ENCODE results near the gene NR4A3.
"Not testable (repeated sequence)": the region's sequence is repeated elsewhere in the genome, so short reads cannot be mapped to it uniquely, and the experiment has no call there.

The NR4A3 gene

DNA sequence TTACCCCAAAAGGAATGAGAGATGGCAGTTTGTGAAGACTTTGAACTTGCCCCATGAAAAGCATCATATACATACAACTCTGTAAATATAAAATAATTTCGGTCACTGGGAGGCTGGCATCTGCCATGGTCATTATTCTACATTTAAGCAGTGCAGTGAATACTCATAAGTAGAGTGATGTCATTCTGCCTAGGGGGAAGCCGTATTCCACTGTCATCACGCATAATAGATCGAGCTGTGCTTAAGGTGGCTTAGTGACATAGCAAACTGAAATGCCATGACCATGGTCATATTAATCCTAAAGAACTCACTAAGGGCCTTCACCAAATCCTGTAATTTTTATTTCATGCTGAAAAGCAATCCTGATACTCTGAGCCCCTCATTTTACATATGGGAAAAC is 42.4 kb upstream of the NR4A3 start:
- Histone ChIP-seq H3K36me3 (ENCODE audit: control insufficient read depth in 1 of 2, insufficient read depth in 2 of 2, low read depth in 1 of 2, low read length in 2 of 2) (no peaks in the 10 kb centered on the region), H4K8ac (ENCODE audit: low read length) (no peak overlapping the region)
- 93% methylated on average over 4 of the region's 4 CpGs for WGBS

DNA sequence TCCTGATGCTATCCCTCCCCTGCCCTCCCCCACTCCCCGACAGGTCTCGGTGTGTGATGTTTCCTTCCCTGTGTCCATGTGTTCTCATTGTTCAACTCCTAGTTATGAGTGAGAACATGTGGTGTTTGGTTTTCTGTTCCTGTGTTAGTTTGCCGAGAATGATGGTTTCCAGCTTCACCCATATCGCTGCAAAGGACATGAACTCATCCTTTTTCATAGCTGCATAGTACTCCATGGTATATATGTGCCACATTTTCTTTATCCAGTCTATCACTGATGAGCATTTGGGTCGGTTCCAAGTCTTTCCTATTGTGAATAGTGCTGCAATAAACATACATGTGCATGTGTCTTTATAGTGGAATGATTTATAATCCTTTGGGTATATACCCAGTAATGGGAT is 39.3 kb upstream of the NR4A3 start:
- H3K18ac ChIP-seq (ENCODE audit: low read depth in 1 of 2, low read length in 2 of 2); H2BK5ac ChIP-seq (ENCODE audit: low read depth, low read length, poor library complexity, severe bottlenecking); H3K4me1 ChIP-seq (ENCODE audit: control insufficient read depth, insufficient read depth, low read depth, low read length); H3K4me2 ChIP-seq (ENCODE audit: low read length, poor library complexity, severe bottlenecking); H3K36me3 ChIP-seq (ENCODE audit: control insufficient read depth in 1 of 2, insufficient read depth in 2 of 2, low read depth in 1 of 2, low read length in 2 of 2); H4K91ac ChIP-seq (ENCODE audit: low read length); H3K14ac ChIP-seq (ENCODE audit: low read length in 2 of 2); H3K79me1 ChIP-seq (replicated peaks; ENCODE audit: low read length, poor library complexity, severe bottlenecking); H4K8ac ChIP-seq (ENCODE audit: low read length); H3K27ac ChIP-seq (ENCODE audit: low read length, poor library complexity, severe bottlenecking); H3K4ac ChIP-seq (ENCODE audit: low read depth in 1 of 2, low read length in 2 of 2); H2BK12ac ChIP-seq (ENCODE audit: low read length in 2 of 2); H3K4me3 ChIP-seq (ENCODE audit: insufficient read depth in 1 of 2, low read depth in 1 of 2, low read length in 2 of 2); DNase-seq; H2BK120ac ChIP-seq (ENCODE audit: low read depth, low read length); H2AK5ac ChIP-seq (ENCODE audit: low read length, severe bottlenecking); H3K9ac ChIP-seq (ENCODE audit: low read length); H2AFZ ChIP-seq (ENCODE audit: low read depth, low read length); H3K9me3 ChIP-seq (ENCODE audit: control insufficient read depth, low read length); H2BK15ac ChIP-seq (ENCODE audit: low read depth, poor library complexity, severe bottlenecking); H3K23ac ChIP-seq (ENCODE audit: low read length in 2 of 2): not testable (repeated sequence)
- 83% methylated on average over 1 of the region's 5 CpGs for WGBS
- H3K27me3 ChIP-seq (ENCODE audit: control insufficient read depth in 1 of 2, insufficient read depth in 1 of 2, low read length in 2 of 2) = peaks cover 0 to 10% of the 10 kb centered on the region in 2 experiments

More for the DNA sequence above, 42.4 kb upstream of the NR4A3 start:
- Histone ChIP-seq H2BK5ac (ENCODE audit: low read depth, low read length, poor library complexity, severe bottlenecking) (no peak overlapping the region), H2AK5ac (ENCODE audit: low read length, severe bottlenecking) (no peak overlapping the region), H3K18ac (ENCODE audit: low read depth in 1 of 2, low read length in 2 of 2) (no peak overlapping the region), H2BK15ac (ENCODE audit: low read depth, poor library complexity, severe bottlenecking) (no peak overlapping the region), H2BK12ac (ENCODE audit: low read length in 2 of 2) (no peak overlapping the region), H3K9me3 (ENCODE audit: control insufficient read depth, low read length) (no peaks in the 10 kb centered on the region), H3K14ac (ENCODE audit: low read length in 2 of 2) (no peak overlapping the region), H4K91ac (ENCODE audit: low read length) (no peak overlapping the region), H2AFZ (ENCODE audit: low read depth, low read length) (no peak overlapping the region), H3K27ac (ENCODE audit: low read length, poor library complexity, severe bottlenecking) (no peak overlapping the region), H3K4me1 (ENCODE audit: control insufficient read depth, insufficient read depth, low read depth, low read length) (no peaks in the 10 kb centered on the region), H3K4me3 (ENCODE audit: insufficient read depth in 1 of 2, low read depth in 1 of 2, low read length in 2 of 2) (no peak overlapping the region), H3K79me1 (replicated peaks; ENCODE audit: low read length, poor library complexity, severe bottlenecking) (no peaks in the 10 kb centered on the region), H3K23ac (ENCODE audit: low read length in 2 of 2) (no peak overlapping the region), H2BK120ac (ENCODE audit: low read depth, low read length) (no peak overlapping the region), H3K9ac (ENCODE audit: low read length) (no peak overlapping the region), H3K27me3 (ENCODE audit: control insufficient read depth in 1 of 2, insufficient read depth in 1 of 2, low read length in 2 of 2) (peaks cover 0 to 5% of the 10 kb centered on the region in 2 experiments), H3K4ac (ENCODE audit: low read depth in 1 of 2, low read length in 2 of 2) (no peak overlapping the region), H3K4me2 (ENCODE audit: low read length, poor library complexity, severe bottlenecking) (no peak overlapping the region)
- no peak for DNase-seq

DNA sequence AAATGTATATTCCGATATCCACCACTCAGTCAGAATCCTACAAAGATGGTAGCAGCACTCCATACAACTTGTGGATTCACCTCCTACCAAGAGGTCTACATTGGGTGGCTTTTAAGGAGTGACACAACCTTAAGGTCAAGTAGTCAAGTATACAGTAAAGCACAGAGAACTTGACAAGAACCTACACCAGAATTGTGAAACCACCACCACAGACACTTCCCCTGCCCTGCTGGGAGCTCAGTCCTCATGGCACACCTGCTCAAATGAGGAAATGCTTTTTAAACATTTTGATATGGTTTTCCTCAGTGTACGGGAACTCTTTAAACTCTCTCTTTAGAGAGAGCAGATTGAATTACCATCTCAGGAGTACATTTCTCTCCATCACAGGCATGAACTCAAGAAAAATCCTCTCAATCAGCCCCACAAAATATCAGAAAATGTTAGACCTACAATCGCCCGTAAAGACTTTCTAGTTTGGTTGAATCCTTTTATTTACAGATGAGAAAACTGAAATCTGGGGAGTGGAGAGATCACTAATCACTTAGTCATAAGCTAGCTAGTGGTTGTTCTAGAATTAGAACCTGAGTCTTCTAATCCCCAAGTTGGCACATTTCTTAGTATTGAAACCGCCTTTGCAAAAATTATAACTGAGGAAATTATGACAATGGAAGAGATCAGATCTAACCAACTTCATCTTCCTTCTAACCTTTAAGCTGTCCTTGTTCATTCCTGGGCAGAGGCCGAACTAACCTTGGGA is 38.5 kb upstream of the NR4A3 start:
- Histone ChIP-seq H2BK15ac (ENCODE audit: low read depth, poor library complexity, severe bottlenecking) (no peak overlapping the region), H2AK5ac (ENCODE audit: low read length, severe bottlenecking) (no peak overlapping the region), H4K91ac (ENCODE audit: low read length) (no peak overlapping the region), H3K9ac (ENCODE audit: low read length) (no peak overlapping the region), H3K4me3 (ENCODE audit: insufficient read depth in 1 of 2, low read depth in 1 of 2, low read length in 2 of 2) (no peak overlapping the region), H3K27me3 (ENCODE audit: control insufficient read depth in 1 of 2, insufficient read depth in 1 of 2, low read length in 2 of 2) (peaks cover 0 to 10% of the 10 kb centered on the region in 2 experiments), H3K23ac (ENCODE audit: low read length in 2 of 2) (no peak overlapping the region), H3K27ac (ENCODE audit: low read length, poor library complexity, severe bottlenecking) (no peak overlapping the region), H2AFZ (ENCODE audit: low read depth, low read length) (no peak overlapping the region), H3K79me1 (replicated peaks; ENCODE audit: low read length, poor library complexity, severe bottlenecking) (no peaks in the 10 kb centered on the region), H3K36me3 (ENCODE audit: control insufficient read depth in 1 of 2, insufficient read depth in 2 of 2, low read depth in 1 of 2, low read length in 2 of 2) (no peaks in the 10 kb centered on the region), H3K4me1 (ENCODE audit: control insufficient read depth, insufficient read depth, low read depth, low read length) (no peaks in the 10 kb centered on the region), H3K18ac (ENCODE audit: low read depth in 1 of 2, low read length in 2 of 2) (no peak overlapping the region), H2BK5ac (ENCODE audit: low read depth, low read length, poor library complexity, severe bottlenecking) (no peak overlapping the region), H3K4me2 (ENCODE audit: low read length, poor library complexity, severe bottlenecking) (no peak overlapping the region), H2BK120ac (ENCODE audit: low read depth, low read length) (no peak overlapping the region), H4K8ac (ENCODE audit: low read length) (no peak overlapping the region), H3K4ac (ENCODE audit: low read depth in 1 of 2, low read length in 2 of 2) (no peak overlapping the region), H3K14ac (ENCODE audit: low read length in 2 of 2) (no peak overlapping the region), H3K9me3 (ENCODE audit: control insufficient read depth, low read length) (no peaks in the 10 kb centered on the region), H2BK12ac (ENCODE audit: low read length in 2 of 2) (no peak overlapping the region)
- WGBS = 85% methylated on average over 3 of the region's 6 CpGs
- DNase-seq = no peak

DNA sequence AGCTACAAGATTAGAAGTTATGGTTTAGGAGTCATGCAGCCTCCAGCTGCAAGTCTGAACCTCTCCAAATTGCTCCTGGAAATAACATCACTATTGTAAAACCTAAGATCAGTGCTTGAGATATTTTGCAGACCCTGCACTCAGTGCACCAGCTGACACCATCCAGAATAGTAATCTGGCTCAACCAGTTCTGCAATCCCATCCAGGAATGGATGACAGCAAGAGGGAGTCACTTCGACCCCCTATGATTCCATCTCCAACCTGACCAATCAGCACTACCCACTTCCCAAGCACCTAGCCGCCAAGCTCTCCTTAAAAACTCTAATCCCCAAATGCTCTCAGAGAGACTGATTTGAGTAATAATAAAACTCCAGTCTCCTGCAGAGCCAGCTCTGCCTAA is 37.9 kb upstream of the NR4A3 start:
- no peak overlapping the region for H3K14ac ChIP-seq (ENCODE audit: low read length in 2 of 2)
- H4K8ac ChIP-seq (ENCODE audit: low read length) = no peak overlapping the region
- no peak overlapping the region for H3K9ac ChIP-seq (ENCODE audit: low read length)
- H3K4ac ChIP-seq (ENCODE audit: low read depth in 1 of 2, low read length in 2 of 2) = no peak overlapping the region
- H3K27me3 ChIP-seq (ENCODE audit: control insufficient read depth in 1 of 2, insufficient read depth in 1 of 2, low read length in 2 of 2) = peaks cover 0 to 10% of the 10 kb centered on the region in 2 experiments
- 58% methylated on average over 2 of the region's 2 CpGs for WGBS
- no peak overlapping the region for H3K18ac ChIP-seq (ENCODE audit: low read depth in 1 of 2, low read length in 2 of 2)
- H2AK5ac ChIP-seq (ENCODE audit: low read length, severe bottlenecking) = no peak overlapping the region
- H2BK15ac ChIP-seq (ENCODE audit: low read depth, poor library complexity, severe bottlenecking) = no peak overlapping the region
- no peaks in the 10 kb centered on the region for H3K36me3 ChIP-seq (ENCODE audit: control insufficient read depth in 1 of 2, insufficient read depth in 2 of 2, low read depth in 1 of 2, low read length in 2 of 2)
- no peak overlapping the region for H2AFZ ChIP-seq (ENCODE audit: low read depth, low read length)
- no peak overlapping the region for H3K23ac ChIP-seq (ENCODE audit: low read length in 2 of 2)
- H4K91ac ChIP-seq (ENCODE audit: low read length) = no peak overlapping the region
- H3K27ac ChIP-seq (ENCODE audit: low read length, poor library complexity, severe bottlenecking) = no peak overlapping the region
- H3K79me1 ChIP-seq (replicated peaks; ENCODE audit: low read length, poor library complexity, severe bottlenecking) = no peaks in the 10 kb centered on the region
- H2BK5ac ChIP-seq (ENCODE audit: low read depth, low read length, poor library complexity, severe bottlenecking) = no peak overlapping the region
- H3K4me3 ChIP-seq (ENCODE audit: insufficient read depth in 1 of 2, low read depth in 1 of 2, low read length in 2 of 2) = no peak overlapping the region
- DNase-seq = no peak
- H2BK120ac ChIP-seq (ENCODE audit: low read depth, low read length) = no peak overlapping the region
- no peak overlapping the region for H3K4me2 ChIP-seq (ENCODE audit: low read length, poor library complexity, severe bottlenecking)
- no peak overlapping the region for H2BK12ac ChIP-seq (ENCODE audit: low read length in 2 of 2)
- no peaks in the 10 kb centered on the region for H3K9me3 ChIP-seq (ENCODE audit: control insufficient read depth, low read length)
- H3K4me1 ChIP-seq (ENCODE audit: control insufficient read depth, insufficient read depth, low read depth, low read length) = no peaks in the 10 kb centered on the region

Measured in mesenchymal stem cell (in vitro differentiated cells and primary cell).